K562 (cell line): ENCODE measurements around the gene SLC10A4. TPM values are rescaled to one million over a fixed set of nuclear protein-coding genes. Genes with fewer than 3 reads are reported as not detected.

Source experiments
- CBX8 ChIP-seq: fragments of 200-600 bp; sonication (generic); IDR thresholded peaks from 2 replicates; pipeline ENCODE4 v1.6.1; 2012; ENCODE audit warnings: borderline replicate concordance, mixed run types, low read depth, mild to moderate bottlenecking, moderate library complexity, mixed read lengths, low read length, control low read depth, inconsistent platforms; ENCODE audit not compliant: poor library complexity, severe bottlenecking; ENCODE audit errors: extremely low read depth
- CCAR2 ChIP-seq: fragments of 200-400 bp; formaldehyde crosslinking; IDR thresholded peaks from 2 replicates; pipeline ENCODE4 v1.6.1; 2017; ENCODE audit warnings: mild to moderate bottlenecking, low read depth, low read length
- EP400 ChIP-seq: fragments of 450-650 bp; IDR thresholded peaks from 2 replicates; pipeline ENCODE4 v1.6.1; 2017; ENCODE audit warnings: antibody characterized with exemption, mild to moderate bottlenecking, moderate library complexity
- FOXK2 ChIP-seq, 2 experiments: fragments of 450-650 bp; IDR thresholded peaks in 1 of 2; conservative IDR thresholded peaks in 1 of 2; 2 replicates each; pipeline ENCODE4 v1.6.1; 2016; ENCODE audit warnings: low read depth in 2 of 2, mild to moderate bottlenecking in 1 of 2
- JUND ChIP-seq, 2 experiments: IDR thresholded peaks; 2 replicates in 1 of 2; 3 replicates in 1 of 2; pipeline ENCODE4 v1.6.1; 2011; ENCODE audit warnings: borderline replicate concordance in 2 of 2, low read depth in 2 of 2, low read length in 2 of 2, improper control_type of control experiment in 1 of 2, missing biosample characterization in 1 of 2, missing genetic modification characterization in 1 of 2, missing genetic modification reagents in 1 of 2
- OTX1 ChIP-seq: fragments of 450-650 bp; formaldehyde crosslinking; IDR thresholded peaks from 2 replicates; pipeline ENCODE4 v1.4.0; 2022; ENCODE audit warnings: mild to moderate bottlenecking
- SMARCA4 ChIP-seq: fragments of 450-650 bp; IDR thresholded peaks from 2 replicates; pipeline ENCODE4 v1.6.1; 2016
- SOX6 ChIP-seq: fragments of 450-650 bp; IDR thresholded peaks from 2 replicates; pipeline ENCODE4 v1.6.1; 2014; ENCODE audit warnings: mild to moderate bottlenecking
- TAF7 ChIP-seq: fragments of 450-650 bp; IDR thresholded peaks from 2 replicates; pipeline ENCODE4 v1.6.1; 2016; ENCODE audit warnings: missing genetic modification characterization, missing compliant biosample characterization
- TFAM ChIP-seq: fragments of 250-450 bp; sonication (Bioruptor Pico); conservative IDR thresholded peaks from 2 replicates; pipeline ENCODE4 v1.5.0; 2021; ENCODE audit warnings: mild to moderate bottlenecking, moderate library complexity
- XRCC5 ChIP-seq: fragments of 200-400 bp; formaldehyde crosslinking; IDR thresholded peaks from 2 replicates; pipeline ENCODE4 v1.6.1; 2017; ENCODE audit warnings: low read depth, mild to moderate bottlenecking, low read length
- ZBTB43 ChIP-seq: sonication (generic); formaldehyde crosslinking; IDR thresholded peaks from 2 replicates; pipeline ENCODE4 v1.8.0; 2023; ENCODE audit warnings: mild to moderate bottlenecking, missing genetic modification reagents
- ZC3H11A ChIP-seq: IDR thresholded peaks from 2 replicates; pipeline ENCODE4 v1.6.1; 2012; ENCODE audit warnings: low read depth, low read length, improper control_type of control experiment
- ZNF511 ChIP-seq: sonication (generic); formaldehyde crosslinking; IDR thresholded peaks from 2 replicates; pipeline ENCODE4 v1.8.0; 2022; ENCODE audit warnings: mild to moderate bottlenecking, missing genetic modification reagents
- polyA plus RNA-seq, 8 experiments: library from polyadenylated mRNA; depleted of rRNA in 4 of 8; stranded (reverse) in 5 of 8; unstranded in 3 of 8; fragments of >200 nt; fragmentation: Nextera tagmentation in 2 of 8; fragmentation: Illumina TruSeq in 1 of 8; extraction: Ambion mirVana in 2 of 8; extraction: Trizol in 1 of 8; gene quantifications; 2 replicates each; pipeline versions ENCODE4 v1.2.1 to v1.2.3, GENCODE V29; 2011 to 2014; ENCODE audit warnings: inconsistent platforms in 1 of 8, missing spikeins in 1 of 8
- total RNA-seq, 7 experiments: library from RNA; depleted of rRNA in 6 of 7; stranded (reverse); fragments of >200 nt in 6 of 7; fragmentation: Illumina TruSeq in 2 of 7; extraction: Trizol in 2 of 7; gene quantifications; 2 replicates each; pipeline versions ENCODE4 v1.2.1 to v1.2.3, GENCODE V29; 2011 to 2021; ENCODE audit warnings: low replicate concordance in 1 of 7
- TF ChIP-seq, protein P1 (sequence below): sonication (generic); formaldehyde crosslinking; IDR thresholded peaks from 2 replicates; pipeline ENCODE4 v1.8.0; 2022; ENCODE audit warnings: mild to moderate bottlenecking, missing genetic modification reagents
- TF ChIP-seq, protein P2 (sequence below): fragments of 250-450 bp; sonication (Bioruptor Pico); IDR thresholded peaks from 2 replicates; pipeline ENCODE4 v1.9.0; 2021; ENCODE audit warnings: mild to moderate bottlenecking, inconsistent platforms
- TF ChIP-seq, protein P3 (sequence below): fragments of 250-450 bp; sonication (Bioruptor Pico); IDR thresholded peaks from 2 replicates; pipeline ENCODE4 v1.8.0; 2021; ENCODE audit warnings: moderate library complexity, mild to moderate bottlenecking, inconsistent platforms

SLC10A4 gene
- total and polyA plus RNA-seq, 9 of the 15 experiments (the other 6 are each of a cell fraction or from before 2014, with no cell fraction given), result 2.5 to 16.9 (median 9.3) TPM

- TF ChIP-seq, protein P1, sequence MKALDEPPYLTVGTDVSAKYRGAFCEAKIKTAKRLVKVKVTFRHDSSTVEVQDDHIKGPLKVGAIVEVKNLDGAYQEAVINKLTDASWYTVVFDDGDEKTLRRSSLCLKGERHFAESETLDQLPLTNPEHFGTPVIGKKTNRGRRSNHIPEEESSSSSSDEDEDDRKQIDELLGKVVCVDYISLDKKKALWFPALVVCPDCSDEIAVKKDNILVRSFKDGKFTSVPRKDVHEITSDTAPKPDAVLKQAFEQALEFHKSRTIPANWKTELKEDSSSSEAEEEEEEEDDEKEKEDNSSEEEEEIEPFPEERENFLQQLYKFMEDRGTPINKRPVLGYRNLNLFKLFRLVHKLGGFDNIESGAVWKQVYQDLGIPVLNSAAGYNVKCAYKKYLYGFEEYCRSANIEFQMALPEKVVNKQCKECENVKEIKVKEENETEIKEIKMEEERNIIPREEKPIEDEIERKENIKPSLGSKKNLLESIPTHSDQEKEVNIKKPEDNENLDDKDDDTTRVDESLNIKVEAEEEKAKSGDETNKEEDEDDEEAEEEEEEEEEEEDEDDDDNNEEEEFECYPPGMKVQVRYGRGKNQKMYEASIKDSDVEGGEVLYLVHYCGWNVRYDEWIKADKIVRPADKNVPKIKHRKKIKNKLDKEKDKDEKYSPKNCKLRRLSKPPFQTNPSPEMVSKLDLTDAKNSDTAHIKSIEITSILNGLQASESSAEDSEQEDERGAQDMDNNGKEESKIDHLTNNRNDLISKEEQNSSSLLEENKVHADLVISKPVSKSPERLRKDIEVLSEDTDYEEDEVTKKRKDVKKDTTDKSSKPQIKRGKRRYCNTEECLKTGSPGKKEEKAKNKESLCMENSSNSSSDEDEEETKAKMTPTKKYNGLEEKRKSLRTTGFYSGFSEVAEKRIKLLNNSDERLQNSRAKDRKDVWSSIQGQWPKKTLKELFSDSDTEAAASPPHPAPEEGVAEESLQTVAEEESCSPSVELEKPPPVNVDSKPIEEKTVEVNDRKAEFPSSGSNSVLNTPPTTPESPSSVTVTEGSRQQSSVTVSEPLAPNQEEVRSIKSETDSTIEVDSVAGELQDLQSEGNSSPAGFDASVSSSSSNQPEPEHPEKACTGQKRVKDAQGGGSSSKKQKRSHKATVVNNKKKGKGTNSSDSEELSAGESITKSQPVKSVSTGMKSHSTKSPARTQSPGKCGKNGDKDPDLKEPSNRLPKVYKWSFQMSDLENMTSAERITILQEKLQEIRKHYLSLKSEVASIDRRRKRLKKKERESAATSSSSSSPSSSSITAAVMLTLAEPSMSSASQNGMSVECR (CRISPR knock-in tag), result no peak
- TF ChIP-seq TAF7 (tag), result no peak
- no peak for TF ChIP-seq ZC3H11A
- TF ChIP-seq, protein P2, sequence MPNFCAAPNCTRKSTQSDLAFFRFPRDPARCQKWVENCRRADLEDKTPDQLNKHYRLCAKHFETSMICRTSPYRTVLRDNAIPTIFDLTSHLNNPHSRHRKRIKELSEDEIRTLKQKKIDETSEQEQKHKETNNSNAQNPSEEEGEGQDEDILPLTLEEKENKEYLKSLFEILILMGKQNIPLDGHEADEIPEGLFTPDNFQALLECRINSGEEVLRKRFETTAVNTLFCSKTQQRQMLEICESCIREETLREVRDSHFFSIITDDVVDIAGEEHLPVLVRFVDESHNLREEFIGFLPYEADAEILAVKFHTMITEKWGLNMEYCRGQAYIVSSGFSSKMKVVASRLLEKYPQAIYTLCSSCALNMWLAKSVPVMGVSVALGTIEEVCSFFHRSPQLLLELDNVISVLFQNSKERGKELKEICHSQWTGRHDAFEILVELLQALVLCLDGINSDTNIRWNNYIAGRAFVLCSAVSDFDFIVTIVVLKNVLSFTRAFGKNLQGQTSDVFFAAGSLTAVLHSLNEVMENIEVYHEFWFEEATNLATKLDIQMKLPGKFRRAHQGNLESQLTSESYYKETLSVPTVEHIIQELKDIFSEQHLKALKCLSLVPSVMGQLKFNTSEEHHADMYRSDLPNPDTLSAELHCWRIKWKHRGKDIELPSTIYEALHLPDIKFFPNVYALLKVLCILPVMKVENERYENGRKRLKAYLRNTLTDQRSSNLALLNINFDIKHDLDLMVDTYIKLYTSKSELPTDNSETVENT (CRISPR knock-in tag), result no peak
- TF ChIP-seq FOXK2 (conservative IDR thresholded peaks at IDR 0.05 in 1 of 2, IDR thresholded peaks at IDR 0.05 in 1 of 2; ENCODE audit: low read depth in 2 of 2), result no peak
- no peak for TF ChIP-seq ZNF511 (CRISPR knock-in tag)
- no peak for TF ChIP-seq EP400
- peak; percentile 30; the same call in 1 of the 2 replicates for TF ChIP-seq SMARCA4
- TF ChIP-seq, protein P3, sequence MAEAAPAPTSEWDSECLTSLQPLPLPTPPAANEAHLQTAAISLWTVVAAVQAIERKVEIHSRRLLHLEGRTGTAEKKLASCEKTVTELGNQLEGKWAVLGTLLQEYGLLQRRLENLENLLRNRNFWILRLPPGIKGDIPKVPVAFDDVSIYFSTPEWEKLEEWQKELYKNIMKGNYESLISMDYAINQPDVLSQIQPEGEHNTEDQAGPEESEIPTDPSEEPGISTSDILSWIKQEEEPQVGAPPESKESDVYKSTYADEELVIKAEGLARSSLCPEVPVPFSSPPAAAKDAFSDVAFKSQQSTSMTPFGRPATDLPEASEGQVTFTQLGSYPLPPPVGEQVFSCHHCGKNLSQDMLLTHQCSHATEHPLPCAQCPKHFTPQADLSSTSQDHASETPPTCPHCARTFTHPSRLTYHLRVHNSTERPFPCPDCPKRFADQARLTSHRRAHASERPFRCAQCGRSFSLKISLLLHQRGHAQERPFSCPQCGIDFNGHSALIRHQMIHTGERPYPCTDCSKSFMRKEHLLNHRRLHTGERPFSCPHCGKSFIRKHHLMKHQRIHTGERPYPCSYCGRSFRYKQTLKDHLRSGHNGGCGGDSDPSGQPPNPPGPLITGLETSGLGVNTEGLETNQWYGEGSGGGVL (CRISPR knock-in tag), result no peak
- no peak for TF ChIP-seq ZBTB43
- no peak for TF ChIP-seq OTX1 (CRISPR knock-in tag)
- no peak for TF ChIP-seq CCAR2
- TF ChIP-seq CBX8, result no peak
- TF ChIP-seq JUND (IDR thresholded peaks at IDR 0.05; ENCODE audit: borderline replicate concordance, low read depth, low read length), result no peak
- peak; percentile 51; the same call in 1 of the 3 replicates for TF ChIP-seq JUND (tag; IDR thresholded peaks at IDR 0.05; ENCODE audit: borderline replicate concordance, low read depth, low read length)
- no peak for TF ChIP-seq XRCC5
- TF ChIP-seq SOX6, result no peak; the same call in 1 of the 2 replicates
- TF ChIP-seq TFAM (CRISPR knock-in tag), result no peak
Observed at GRCh38 chr4:48475770-48476169, 7.4 kb upstream of the SLC10A4 start (continued).
